ENCODE data around the gene DRC3. TPM values are rescaled to one million over a fixed set of nuclear protein-coding genes. Genes with fewer than 3 reads are reported as not detected.
"Not testable (repeated sequence)": the region's sequence is repeated elsewhere in the genome, so short reads cannot be mapped to it uniquely, and the experiment has no call there.

Gene DRC3
- total RNA-seq, 1 experiment from 2014 or later, result not detected

DNA sequence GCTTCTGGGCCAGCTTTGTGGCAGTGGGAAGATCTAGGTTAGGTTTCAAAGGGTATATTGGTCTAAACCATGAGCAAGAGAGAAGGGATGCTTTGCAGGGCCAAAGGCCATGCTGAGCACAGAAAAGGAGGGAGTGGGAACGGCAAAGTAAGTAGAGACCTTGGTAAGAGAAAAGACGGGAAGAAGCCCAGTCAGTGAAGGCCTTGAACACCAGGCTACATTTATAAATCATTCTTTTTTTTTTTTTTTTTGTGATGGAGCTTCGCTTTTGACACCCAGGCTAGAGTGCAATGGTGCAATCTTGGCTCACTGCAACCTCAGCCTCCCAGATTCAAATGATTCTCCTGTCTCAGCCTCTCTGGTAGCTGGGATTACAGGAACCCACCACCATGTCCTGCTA is 18.6 kb upstream of the DRC3 start:
- no peaks in the 10 kb centered on the region for H3K36me3 ChIP-seq (ENCODE audit: insufficient read depth, low read length)
- no peaks in the 10 kb centered on the region for H3K9me3 ChIP-seq (ENCODE audit: low read length)
- H2AFZ ChIP-seq (ENCODE audit: low read length), result no peak overlapping the region
- H3K27me3 ChIP-seq (ENCODE audit: low read length), result no peaks in the 10 kb centered on the region
- H3K4me2 ChIP-seq (ENCODE audit: low read depth, low read length, poor library complexity, severe bottlenecking), result no peak overlapping the region
- no peak overlapping the region for H3K27ac ChIP-seq (ENCODE audit: low read length)
- 0 out of 2 replicates have a peak, but pooled peaks cover 7% of the 10 kb centered on the region for H4K20me1 ChIP-seq (ENCODE audit: insufficient read depth, low read depth, low read length)
- DNase-seq, result no peak
- no peak overlapping the region for H3K9ac ChIP-seq (ENCODE audit: low read length)
- H3K4me3 ChIP-seq (ENCODE audit: low read length), result no peak overlapping the region
- H3K79me2 ChIP-seq (ENCODE audit: low read length), result no peaks in the 10 kb centered on the region
- H3K9me2 ChIP-seq (replicated peaks; ENCODE audit: insufficient read depth, low read length), result no peaks in the 10 kb centered on the region
- no peaks in the 10 kb centered on the region for H3K4me1 ChIP-seq (ENCODE audit: low read length)

DNA sequence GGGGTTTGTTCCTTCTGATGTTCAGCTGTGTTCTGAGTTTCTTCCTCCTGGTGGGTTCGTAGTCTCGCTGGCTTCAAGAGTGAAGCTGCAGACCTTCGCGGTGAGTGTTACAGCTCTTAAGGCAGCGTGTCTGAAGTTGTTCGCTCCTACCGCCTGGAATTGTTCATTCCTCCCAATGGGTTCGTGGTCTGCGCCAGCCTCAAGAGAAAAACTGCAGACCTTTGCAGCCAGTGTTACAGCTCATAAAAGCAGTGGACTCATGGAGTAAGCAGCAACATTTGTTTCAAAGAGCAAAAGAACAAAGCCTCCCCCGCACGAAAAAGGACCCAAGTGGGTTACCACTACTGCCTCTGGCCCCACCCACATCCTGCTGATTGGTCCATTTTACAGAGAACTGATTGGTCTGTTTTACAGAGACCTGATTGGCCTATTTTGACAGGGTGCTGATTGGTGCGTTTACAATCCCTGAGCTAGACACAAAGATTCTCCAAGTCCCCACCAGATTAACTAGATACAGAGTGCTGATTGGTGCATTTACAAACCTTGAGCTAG is 16.8 kb upstream of the DRC3 start:
- H3K79me2 ChIP-seq (ENCODE audit: low read length); H3K9me2 ChIP-seq (replicated peaks; ENCODE audit: insufficient read depth, low read length); H3K4me1 ChIP-seq (ENCODE audit: low read length): not testable (repeated sequence)

DNA sequence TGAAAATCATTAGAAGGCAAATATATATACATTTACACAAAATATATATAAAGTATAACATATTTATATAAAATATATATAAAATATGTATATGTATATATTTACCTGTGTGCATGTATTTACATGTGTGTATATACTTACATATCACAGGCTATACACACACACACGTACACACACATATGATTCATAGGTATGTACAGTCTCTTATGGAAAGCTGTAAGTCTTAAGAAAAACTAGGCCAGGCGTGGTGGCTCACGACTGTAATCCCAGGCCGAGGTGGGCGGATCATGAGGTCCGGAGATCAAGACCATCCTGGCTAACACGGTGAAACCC is 15.1 kb upstream of the DRC3 start:
- no peaks in the 10 kb centered on the region for H3K79me2 ChIP-seq (ENCODE audit: low read length)

More for the DNA sequence above, 16.8 kb upstream of the DRC3 start:
- not testable (repeated sequence) for H3K4me3 ChIP-seq (ENCODE audit: low read length); H3K9me3 ChIP-seq (ENCODE audit: low read length); H2AFZ ChIP-seq (ENCODE audit: low read length); H3K4me2 ChIP-seq (ENCODE audit: low read depth, low read length, poor library complexity, severe bottlenecking); H3K36me3 ChIP-seq (ENCODE audit: insufficient read depth, low read length); H3K9ac ChIP-seq (ENCODE audit: low read length); H3K27ac ChIP-seq (ENCODE audit: low read length); H3K27me3 ChIP-seq (ENCODE audit: low read length); H4K20me1 ChIP-seq (ENCODE audit: insufficient read depth, low read depth, low read length); DNase-seq

DNA sequence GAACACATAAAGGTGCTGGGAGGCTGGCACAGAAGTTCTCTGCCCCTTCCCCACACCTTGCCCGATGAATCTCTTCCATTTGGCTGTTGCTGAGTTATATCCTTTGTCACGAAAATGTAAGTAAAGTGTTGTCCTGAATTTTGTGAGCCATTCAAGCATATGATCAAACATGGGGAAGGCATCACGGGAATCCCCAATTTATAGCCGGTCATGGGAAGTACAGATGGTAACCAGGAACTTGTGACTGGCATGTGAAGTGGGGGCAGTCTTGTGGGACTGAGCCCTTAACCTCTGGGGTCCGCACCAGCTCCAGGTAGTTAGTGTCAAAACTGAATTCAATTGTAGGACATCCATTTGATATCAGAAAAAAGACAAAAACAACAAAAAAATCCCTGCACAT is 13.7 kb upstream of the DRC3 start:
- Histone ChIP-seq H3K27ac (ENCODE audit: low read length) (no peak overlapping the region), H3K4me1 (ENCODE audit: low read length) (no peaks in the 10 kb centered on the region), H3K79me2 (ENCODE audit: low read length) (no peaks in the 10 kb centered on the region), H3K27me3 (ENCODE audit: low read length) (no peaks in the 10 kb centered on the region), H2AFZ (ENCODE audit: low read length) (no peak overlapping the region), H4K20me1 (ENCODE audit: insufficient read depth, low read depth, low read length) (0 out of 2 replicates have a peak, but pooled peaks cover 2% of the 10 kb centered on the region), H3K9ac (ENCODE audit: low read length) (no peak overlapping the region), H3K9me2 (replicated peaks; ENCODE audit: insufficient read depth, low read length) (no peaks in the 10 kb centered on the region), H3K4me2 (ENCODE audit: low read depth, low read length, poor library complexity, severe bottlenecking) (no peak overlapping the region), H3K9me3 (ENCODE audit: low read length) (no peaks in the 10 kb centered on the region), H3K36me3 (ENCODE audit: insufficient read depth, low read length) (no peaks in the 10 kb centered on the region), H3K4me3 (ENCODE audit: low read length) (no peak overlapping the region)
- no peak for DNase-seq

More for the DNA sequence above, 15.1 kb upstream of the DRC3 start:
- no peaks in the 10 kb centered on the region for H3K9me3 ChIP-seq (ENCODE audit: low read length)
- H3K27me3 ChIP-seq (ENCODE audit: low read length), result no peaks in the 10 kb centered on the region
- H4K20me1 ChIP-seq (ENCODE audit: insufficient read depth, low read depth, low read length), result 0 out of 2 replicates have a peak, but pooled peaks cover 7% of the 10 kb centered on the region
- no peaks in the 10 kb centered on the region for H3K36me3 ChIP-seq (ENCODE audit: insufficient read depth, low read length)
- no peak for DNase-seq
- H3K4me3 ChIP-seq (ENCODE audit: low read length), result no peak overlapping the region
- H3K4me1 ChIP-seq (ENCODE audit: low read length), result no peaks in the 10 kb centered on the region
- no peak overlapping the region for H3K27ac ChIP-seq (ENCODE audit: low read length)
- H2AFZ ChIP-seq (ENCODE audit: low read length), result no peak overlapping the region
- no peaks in the 10 kb centered on the region for H3K9me2 ChIP-seq (replicated peaks; ENCODE audit: insufficient read depth, low read length)
- no peak overlapping the region for H3K4me2 ChIP-seq (ENCODE audit: low read depth, low read length, poor library complexity, severe bottlenecking)
- H3K9ac ChIP-seq (ENCODE audit: low read length), result no peak overlapping the region

DNA sequence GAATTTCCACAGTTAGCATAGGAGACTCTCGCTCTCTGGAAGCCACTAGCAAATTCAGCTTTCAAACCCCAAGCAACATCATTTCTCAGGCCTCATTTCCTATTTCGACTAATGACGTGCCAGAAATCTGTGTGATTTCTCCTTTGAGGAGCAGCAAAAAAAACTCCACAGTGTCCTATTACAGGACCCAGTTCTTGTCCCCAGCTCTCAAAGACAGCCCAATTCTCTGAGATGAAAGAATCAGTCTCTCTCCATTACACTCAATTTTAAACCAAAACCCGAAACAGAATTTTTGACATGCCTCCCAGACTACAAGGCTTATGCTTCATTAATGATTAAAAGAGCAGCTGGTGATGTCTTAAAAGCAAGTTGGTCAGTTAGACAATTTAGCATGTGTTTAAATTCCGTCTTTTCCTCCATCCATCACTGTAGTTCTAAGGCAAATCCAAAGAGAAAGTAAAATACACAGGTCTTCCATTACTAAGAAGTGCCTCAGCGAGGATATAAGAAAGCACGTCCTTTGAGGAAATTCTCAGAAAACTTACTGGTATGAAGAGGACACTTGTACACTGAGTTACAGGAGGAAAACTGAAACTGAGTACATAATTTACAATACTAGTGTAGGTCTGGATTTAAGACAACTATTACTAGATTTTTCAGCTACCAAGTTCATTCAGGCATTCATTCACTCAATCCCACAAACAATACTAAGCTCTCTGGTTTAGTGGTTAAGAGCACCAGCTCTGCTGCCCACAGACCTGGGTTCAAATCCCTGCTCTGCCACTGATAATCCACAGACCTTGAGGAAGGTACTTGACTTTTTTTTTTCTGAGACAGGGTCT is 12.9 kb upstream of the DRC3 start:
- H3K9ac ChIP-seq (ENCODE audit: low read length), result no peak overlapping the region
- no peaks in the 10 kb centered on the region for H3K27me3 ChIP-seq (ENCODE audit: low read length)
- no peaks in the 10 kb centered on the region for H3K9me3 ChIP-seq (ENCODE audit: low read length)
- no peak for DNase-seq
- no peak overlapping the region for H3K27ac ChIP-seq (ENCODE audit: low read length)
- H3K4me2 ChIP-seq (ENCODE audit: low read depth, low read length, poor library complexity, severe bottlenecking), result no peak overlapping the region
- no peaks in the 10 kb centered on the region for H3K36me3 ChIP-seq (ENCODE audit: insufficient read depth, low read length)
- no peaks in the 10 kb centered on the region for H3K79me2 ChIP-seq (ENCODE audit: low read length)
- 0 out of 2 replicates have a peak, but pooled peaks cover 3% of the 10 kb centered on the region for H4K20me1 ChIP-seq (ENCODE audit: insufficient read depth, low read depth, low read length)
- H3K4me1 ChIP-seq (ENCODE audit: low read length), result no peaks in the 10 kb centered on the region
- no peaks in the 10 kb centered on the region for H3K9me2 ChIP-seq (replicated peaks; ENCODE audit: insufficient read depth, low read length)
- no peak overlapping the region for H2AFZ ChIP-seq (ENCODE audit: low read length)
- no peak overlapping the region for H3K4me3 ChIP-seq (ENCODE audit: low read length)

DNA sequence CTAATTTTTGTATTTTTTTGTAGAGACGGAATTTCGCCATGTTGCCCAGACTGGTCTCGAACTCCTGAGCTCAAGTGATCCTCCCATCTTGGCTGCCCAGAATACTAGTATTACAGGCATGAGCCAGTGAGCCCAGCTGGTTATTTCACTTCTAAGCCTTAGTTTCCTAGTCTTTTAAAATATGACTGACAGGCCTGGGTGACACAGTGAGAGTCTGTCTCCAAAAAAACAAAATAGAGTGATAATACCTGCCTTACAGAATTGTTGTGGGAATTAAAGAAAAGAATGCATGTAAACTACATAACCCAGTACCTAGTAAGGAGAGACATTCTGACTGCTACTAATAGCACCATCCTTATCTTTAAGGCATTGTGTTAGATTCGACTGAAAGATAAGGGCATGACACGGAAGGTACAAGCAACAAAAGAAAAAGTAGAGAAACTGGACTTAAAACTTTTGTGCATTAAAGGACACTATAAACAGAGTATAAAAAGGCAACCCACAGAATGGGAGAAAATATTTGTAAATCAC is 12.1 kb upstream of the DRC3 start:
- Histone ChIP-seq H2AFZ (ENCODE audit: low read length) (no peak overlapping the region), H4K20me1 (ENCODE audit: insufficient read depth, low read depth, low read length) (0 out of 2 replicates have a peak, but pooled peaks cover 10% of the 10 kb centered on the region), H3K4me2 (ENCODE audit: low read depth, low read length, poor library complexity, severe bottlenecking) (no peak overlapping the region), H3K36me3 (ENCODE audit: insufficient read depth, low read length) (no peaks in the 10 kb centered on the region), H3K4me1 (ENCODE audit: low read length) (no peaks in the 10 kb centered on the region), H3K4me3 (ENCODE audit: low read length) (no peak overlapping the region), H3K27me3 (ENCODE audit: low read length) (no peaks in the 10 kb centered on the region; the same call in 1 of the 2 replicates), H3K9me3 (ENCODE audit: low read length) (no peaks in the 10 kb centered on the region), H3K79me2 (ENCODE audit: low read length) (no peaks in the 10 kb centered on the region), H3K27ac (ENCODE audit: low read length) (no peak overlapping the region), H3K9ac (ENCODE audit: low read length) (no peak overlapping the region), H3K9me2 (replicated peaks; ENCODE audit: insufficient read depth, low read length) (no peaks in the 10 kb centered on the region)
- DNase-seq, result no peak

DNA sequence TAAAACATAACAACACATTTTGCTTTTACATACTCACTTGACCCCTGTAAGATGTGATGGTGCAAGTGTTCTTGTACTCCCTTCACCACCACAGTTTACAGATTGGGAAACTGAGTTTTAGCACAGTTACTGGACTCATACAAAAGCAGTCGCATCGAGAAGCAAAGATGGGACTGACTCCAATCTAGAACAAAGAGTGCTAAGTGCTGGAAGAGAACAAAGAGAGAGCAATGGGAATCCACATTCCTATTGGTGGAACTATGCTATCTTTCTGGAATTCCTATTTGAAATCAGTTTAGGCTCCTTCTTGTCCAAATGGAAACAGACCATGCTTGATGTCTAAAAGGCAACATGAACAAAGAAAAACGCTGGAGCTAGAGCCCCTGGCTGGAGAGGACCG is 9.6 kb upstream of the DRC3 start:
- no peak overlapping the region for H3K4me2 ChIP-seq (ENCODE audit: low read depth, low read length, poor library complexity, severe bottlenecking)
- no peak for DNase-seq
- H2AFZ ChIP-seq (ENCODE audit: low read length), result no peak overlapping the region
- H4K20me1 ChIP-seq (ENCODE audit: insufficient read depth, low read depth, low read length), result 0 out of 2 replicates have a peak, but pooled peaks cover 9% of the 10 kb centered on the region
- no peaks in the 10 kb centered on the region for H3K4me1 ChIP-seq (ENCODE audit: low read length)
- H3K79me2 ChIP-seq (ENCODE audit: low read length), result no peaks in the 10 kb centered on the region
- H3K9me2 ChIP-seq (replicated peaks; ENCODE audit: insufficient read depth, low read length), result no peaks in the 10 kb centered on the region
- no peaks in the 10 kb centered on the region; the same call in 1 of the 2 replicates for H3K27me3 ChIP-seq (ENCODE audit: low read length)
- H3K4me3 ChIP-seq (ENCODE audit: low read length), result no peak overlapping the region
- no peaks in the 10 kb centered on the region for H3K9me3 ChIP-seq (ENCODE audit: low read length)
- H3K27ac ChIP-seq (ENCODE audit: low read length), result no peak overlapping the region
- H3K36me3 ChIP-seq (ENCODE audit: insufficient read depth, low read length), result no peaks in the 10 kb centered on the region
- H3K9ac ChIP-seq (ENCODE audit: low read length), result no peak overlapping the region

DNA sequence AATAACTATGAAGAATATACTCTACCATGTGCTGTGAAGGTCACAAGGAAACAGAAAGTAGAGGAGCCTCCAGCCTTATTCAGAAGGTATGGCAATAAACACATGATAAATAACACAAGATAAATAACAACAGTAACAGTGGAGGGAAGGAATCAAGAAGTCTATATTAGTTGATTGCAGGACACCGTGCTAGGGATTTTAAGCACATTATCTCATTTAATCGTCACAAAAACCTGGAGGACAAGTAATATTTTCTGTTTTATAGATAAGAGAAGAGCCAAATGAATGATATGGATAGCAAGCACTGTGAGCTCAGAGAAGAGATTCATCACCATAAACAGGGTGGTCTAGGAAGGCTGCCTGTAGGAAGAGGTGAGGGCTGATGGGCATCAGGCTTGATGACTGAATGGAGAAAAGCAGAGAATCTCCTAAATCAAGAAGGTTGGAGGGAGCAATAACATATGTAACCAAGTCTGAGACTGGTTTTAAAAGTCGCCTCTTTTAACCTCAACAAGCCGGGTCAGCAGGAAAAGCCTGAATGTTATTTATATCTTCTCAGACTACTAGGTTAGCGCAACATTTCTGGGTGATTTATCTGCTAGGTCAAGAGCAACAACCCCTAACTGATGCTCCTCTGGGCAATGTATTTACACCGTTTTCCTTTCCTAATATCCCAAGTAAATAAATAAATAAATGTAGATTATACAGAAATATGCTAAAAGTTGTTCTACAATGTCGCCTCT is 8.8 kb upstream of the DRC3 start:
- no peaks in the 10 kb centered on the region for H3K79me2 ChIP-seq (ENCODE audit: low read length)
- H3K36me3 ChIP-seq (ENCODE audit: insufficient read depth, low read length), result no peaks in the 10 kb centered on the region
- H3K9me3 ChIP-seq (ENCODE audit: low read length), result no peaks in the 10 kb centered on the region
- no peak for DNase-seq
- H3K4me2 ChIP-seq (ENCODE audit: low read depth, low read length, poor library complexity, severe bottlenecking), result no peak overlapping the region
- H4K20me1 ChIP-seq (ENCODE audit: insufficient read depth, low read depth, low read length), result 0 out of 2 replicates have a peak, but pooled peaks cover 8% of the 10 kb centered on the region
- no peak overlapping the region for H2AFZ ChIP-seq (ENCODE audit: low read length)
- H3K9ac ChIP-seq (ENCODE audit: low read length), result no peak overlapping the region
- H3K4me3 ChIP-seq (ENCODE audit: low read length), result no peak overlapping the region
- H3K4me1 ChIP-seq (ENCODE audit: low read length), result no peaks in the 10 kb centered on the region
- no peaks in the 10 kb centered on the region for H3K9me2 ChIP-seq (replicated peaks; ENCODE audit: insufficient read depth, low read length)
- H3K27me3 ChIP-seq (ENCODE audit: low read length), result no peaks in the 10 kb centered on the region; the same call in 1 of the 2 replicates
- H3K27ac ChIP-seq (ENCODE audit: low read length), result no peak overlapping the region
